Activated CD4-positive, alpha-beta memory T cell treated with anti-CD3 and anti-CD28 coated beads, Interleukin-2, amount 10 ng/mL, durations not matched to agents 7 days and 5 days (primary cell): ENCODE measurements around the gene MEMO1. TPM values are rescaled to one million over a fixed set of nuclear protein-coding genes. Genes with fewer than 3 reads are reported as not detected.
"Not testable (repeated sequence)": the region's sequence is repeated elsewhere in the genome, so short reads cannot be mapped to it uniquely, and the experiment has no call there.

ENCODE experiments used
- CTCF ChIA-PET: fragments of 350-600 bp; sonication (Branson Sonifier 250); formaldehyde crosslinking; loops from one replicate; lab custom pipeline; 2021; ENCODE audit warnings: antibody characterized with exemption, inconsistent platforms; lab: Charles Lee
- POLR2A ChIA-PET: fragments of 350-600 bp; sonication (Branson Sonifier 250); formaldehyde crosslinking; loops from one replicate; lab custom pipeline; 2021; ENCODE audit warnings: antibody characterized with exemption; lab: Charles Lee
- DNase-seq: peaks from one replicate; pipeline ENCODE4 v3.0.0-alpha.2; 2020
- H3K27ac Mint-ChIP-seq: one replicate; pipeline ENCODE4 v1.8.0; 2021; ENCODE audit warnings: mild to moderate bottlenecking, mixed read lengths
- H3K27me3 Mint-ChIP-seq: one replicate; pipeline ENCODE4 v1.8.0; 2021; ENCODE audit warnings: mixed read lengths
- H3K36me3 Mint-ChIP-seq: one replicate; pipeline ENCODE4 v1.8.0; 2021; ENCODE audit warnings: low read depth, mixed read lengths
- H3K4me1 Mint-ChIP-seq: one replicate; pipeline ENCODE4 v1.8.0; 2021; ENCODE audit warnings: mixed read lengths
- H3K4me3 Mint-ChIP-seq: one replicate; pipeline ENCODE4 v1.8.0; 2021; ENCODE audit warnings: mild to moderate bottlenecking, mixed read lengths
- H3K9me3 Mint-ChIP-seq: one replicate; pipeline ENCODE4 v1.8.0; 2021; ENCODE audit warnings: mixed read lengths
- total RNA-seq, 2 experiments: library from RNA; stranded (reverse); gene quantifications; one replicate each; pipeline ENCODE4 v1.2.3, GENCODE V29; 2021

Gene MEMO1
- total RNA-seq, 2 experiments from 2014 or later, result 40.7 to 41.5 TPM

GRCh38 chr2:32010280-32010669 is 533 bp downstream of the MEMO1 start:
- Mint-ChIP-seq H3K36me3 (peaks cover 15% of the 10 kb centered on the region), H3K27ac (peak overlapping the region; percentile 33), H3K4me1 (peaks cover 45% of the 10 kb centered on the region)
- H3K4me3 Mint-ChIP-seq, H3K27me3 Mint-ChIP-seq, H3K9me3 Mint-ChIP-seq: not testable (repeated sequence)
- ChIA-PET CTCF (interaction anchor here (3.1 kb wide), 1 partner anchor 53 kb away, joined by 9 read pairs; the partner anchor contains the start of gene SPAST), POLR2A (interaction anchor here (0.9 to 1.9 kb wide), 6 partner anchors 10 to 155 kb away, joined by 3 to 23 read pairs (median 8); partner anchors contain the start of genes DPY30, SLC30A6 and SPAST)
- peak; percentile 73 for DNase-seq

GRCh38 chr2:32009516-32010256 is 1.1 kb downstream of the MEMO1 start:
- peak; percentile 39 for DNase-seq
- peaks cover 18% of the 10 kb centered on the region for H3K36me3 Mint-ChIP-seq
- H3K4me3 Mint-ChIP-seq, result peak overlapping the region; percentile 97
- H3K27ac Mint-ChIP-seq, result peak overlapping the region; percentile 88
- POLR2A ChIA-PET, result interaction anchor here (0.8 to 1.9 kb wide), 8 partner anchors 12 to 177 kb away, joined by 3 to 28 read pairs (median 7); partner anchors contain the start of genes DPY30 and SPAST
- CTCF ChIA-PET, result interaction anchor here (1.6 kb wide), 1 partner anchor 54 kb away, joined by 6 read pairs; the partner anchor contains the start of gene SPAST
- peaks cover 50% of the 10 kb centered on the region for H3K4me1 Mint-ChIP-seq
- H3K27me3 Mint-ChIP-seq, result no peaks in the 10 kb centered on the region
- no peaks in the 10 kb centered on the region for H3K9me3 Mint-ChIP-seq

GRCh38 chr2:32008805-32009515 is 1.8 kb downstream of the MEMO1 start:
- H3K4me1 Mint-ChIP-seq, result peaks cover 50% of the 10 kb centered on the region

GRCh38 chr2:32007121-32007391 is 3.8 kb downstream of the MEMO1 start:
- Mint-ChIP-seq H3K4me3 (no peak overlapping the region), H3K9me3 (no peaks in the 10 kb centered on the region), H3K4me1 (peaks cover 48% of the 10 kb centered on the region), H3K36me3 (peaks cover 16% of the 10 kb centered on the region), H3K27me3 (no peaks in the 10 kb centered on the region), H3K27ac (no peak overlapping the region)
- POLR2A ChIA-PET, result interaction anchor here (1.0 kb wide), 1 partner anchor 56 kb away, joined by 3 read pairs; the partner anchor contains the start of gene SPAST
- DNase-seq, result no peak
- CTCF ChIA-PET, result no interaction called here

More at GRCh38 chr2:32008805-32009515, 1.8 kb downstream of the MEMO1 start:
- H3K4me3 Mint-ChIP-seq, result peak overlapping the region; percentile 97
- CTCF ChIA-PET, result interaction anchor here (1.1 to 1.7 kb wide), 6 partner anchors 20 to 277 kb away, joined by 3 to 6 read pairs (median 4); partner anchors contain the start of genes DPY30, SLC30A6 and SPAST
- DNase-seq, result peak; percentile 20
- H3K27me3 Mint-ChIP-seq, result no peaks in the 10 kb centered on the region
- H3K9me3 Mint-ChIP-seq, result no peaks in the 10 kb centered on the region
- POLR2A ChIA-PET, result interaction anchor here (0.7 to 1.9 kb wide), 9 partner anchors 9 to 178 kb away, joined by 3 to 28 read pairs (median 4); partner anchors contain the start of genes DPY30 and SPAST
- peaks cover 16% of the 10 kb centered on the region for H3K36me3 Mint-ChIP-seq
- peak overlapping the region; percentile 88 for H3K27ac Mint-ChIP-seq

- Mint-ChIP-seq H3K27me3 (no peaks in the 10 kb centered on the region), H3K27ac (no peak overlapping the region), H3K4me3 (no peak overlapping the region), H3K9me3 (no peaks in the 10 kb centered on the region), H3K4me1 (peaks cover 41% of the 10 kb centered on the region), H3K36me3 (peaks cover 20% of the 10 kb centered on the region)
- no peak for DNase-seq
- ChIA-PET CTCF (no interaction called here), POLR2A (interaction anchor here (0.6 kb wide), 1 partner anchor 84 kb away, joined by 5 read pairs; no protein-coding TSS in a partner anchor)
These were observed 5.3 kb downstream of the MEMO1 start for GRCh38 chr2:32005371-32005976.

GRCh38 chr2:32003791-32004190 is 7.0 kb downstream of the MEMO1 start:
- DNase-seq, result no peak
- no peaks in the 10 kb centered on the region for H3K27me3 Mint-ChIP-seq
- H3K27ac Mint-ChIP-seq, result no peak overlapping the region
- no peaks in the 10 kb centered on the region for H3K9me3 Mint-ChIP-seq
- H3K36me3 Mint-ChIP-seq, result peaks cover 22% of the 10 kb centered on the region
- no peak overlapping the region for H3K4me3 Mint-ChIP-seq
- CTCF ChIA-PET, result no interaction called here
- POLR2A ChIA-PET, result no interaction called here
- peaks cover 47% of the 10 kb centered on the region for H3K4me1 Mint-ChIP-seq

- H3K27me3 Mint-ChIP-seq, result no peaks in the 10 kb centered on the region
- POLR2A ChIA-PET, result no interaction called here
- H3K9me3 Mint-ChIP-seq, result no peaks in the 10 kb centered on the region
- H3K4me3 Mint-ChIP-seq, result no peak overlapping the region
- peaks cover 22% of the 10 kb centered on the region for H3K36me3 Mint-ChIP-seq
- CTCF ChIA-PET, result no interaction called here
- H3K27ac Mint-ChIP-seq, result no peak overlapping the region
- peaks cover 46% of the 10 kb centered on the region for H3K4me1 Mint-ChIP-seq
- no peak for DNase-seq
These were observed 8.4 kb downstream of the MEMO1 start for GRCh38 chr2:32002406-32002805.

GRCh38 chr2:31999438-31999837 is 11.4 kb downstream of the MEMO1 start:
- H3K4me1 Mint-ChIP-seq, result peaks cover 39% of the 10 kb centered on the region
- ChIA-PET POLR2A (interaction anchor here (1.1 kb wide), 1 partner anchor 9 kb away, joined by 7 read pairs; no protein-coding TSS in a partner anchor), CTCF (no interaction called here)
- H3K36me3 Mint-ChIP-seq, result peaks cover 12% of the 10 kb centered on the region
- H3K27me3 Mint-ChIP-seq, result no peaks in the 10 kb centered on the region
- H3K27ac Mint-ChIP-seq, result no peak overlapping the region
- DNase-seq, result no peak
- no peaks in the 10 kb centered on the region for H3K9me3 Mint-ChIP-seq
- H3K4me3 Mint-ChIP-seq, result no peak overlapping the region

- H3K27me3 Mint-ChIP-seq, result no peaks in the 10 kb centered on the region
- POLR2A ChIA-PET, result interaction anchor here (1.2 to 1.8 kb wide), 4 partner anchors 10 to 41 kb away, joined by 3 to 10 read pairs (median 7); partner anchors contain the start of gene DPY30
- no peak overlapping the region for H3K4me3 Mint-ChIP-seq
- DNase-seq, result no peak
- peaks cover 39% of the 10 kb centered on the region for H3K4me1 Mint-ChIP-seq
- H3K9me3 Mint-ChIP-seq, result no peaks in the 10 kb centered on the region
- CTCF ChIA-PET, result interaction anchor here (0.7 kb wide), 1 partner anchor 112 kb away, joined by 3 read pairs; no protein-coding TSS in a partner anchor
- peak overlapping the region; percentile 5 for H3K27ac Mint-ChIP-seq
- H3K36me3 Mint-ChIP-seq, result peaks cover 12% of the 10 kb centered on the region
These were observed 12.0 kb downstream of the MEMO1 start for GRCh38 chr2:31998731-31999383.

GRCh38 chr2:31997653-31998052 is 13.2 kb downstream of the MEMO1 start:
- ChIA-PET CTCF (no interaction called here), POLR2A (interaction anchor here (1.2 to 1.8 kb wide), 4 partner anchors 11 to 42 kb away, joined by 3 to 10 read pairs (median 7); partner anchors contain the start of gene DPY30)
- no peaks in the 10 kb centered on the region for H3K27me3 Mint-ChIP-seq
- DNase-seq, result no peak
- H3K9me3 Mint-ChIP-seq, result no peaks in the 10 kb centered on the region
- H3K4me1 Mint-ChIP-seq, result peaks cover 43% of the 10 kb centered on the region
- peak overlapping the region; percentile 52 for H3K27ac Mint-ChIP-seq
- no peak overlapping the region for H3K4me3 Mint-ChIP-seq
- peaks cover 17% of the 10 kb centered on the region for H3K36me3 Mint-ChIP-seq

- Mint-ChIP-seq H3K4me1 (peaks cover 47% of the 10 kb centered on the region), H3K36me3 (peaks cover 17% of the 10 kb centered on the region), H3K4me3 (no peak overlapping the region), H3K27ac (no peak overlapping the region), H3K9me3 (no peaks in the 10 kb centered on the region), H3K27me3 (no peaks in the 10 kb centered on the region)
- ChIA-PET POLR2A (no interaction called here), CTCF (no interaction called here)
- DNase-seq, result no peak
These were observed 14.1 kb downstream of the MEMO1 start for GRCh38 chr2:31996571-31997150.

- CTCF ChIA-PET, result no interaction called here
- no peak overlapping the region for H3K4me3 Mint-ChIP-seq
- H3K4me1 Mint-ChIP-seq, result peaks cover 33% of the 10 kb centered on the region
- no peaks in the 10 kb centered on the region for H3K9me3 Mint-ChIP-seq
- H3K27me3 Mint-ChIP-seq, result no peaks in the 10 kb centered on the region
- POLR2A ChIA-PET, result no interaction called here
- DNase-seq, result no peak
- peaks cover 19% of the 10 kb centered on the region for H3K36me3 Mint-ChIP-seq
- H3K27ac Mint-ChIP-seq, result peak overlapping the region; percentile 31
These were observed 17.9 kb downstream of the MEMO1 start for GRCh38 chr2:31992934-31993333.
